HepG2 (cell line): ENCODE data around the gene XAB2. TPM values are rescaled to one million over a fixed set of nuclear protein-coding genes. Genes with fewer than 3 reads are reported as not detected.

ENCODE experiments used
- AKAP8 ChIP-seq: sonication (generic); formaldehyde crosslinking; IDR thresholded peaks from 2 replicates; pipeline ENCODE4 v1.5.1; 2020; ENCODE audit warnings: mild to moderate bottlenecking, missing genetic modification reagents
- ARID2 ChIP-seq: sonication (generic); formaldehyde crosslinking; IDR thresholded peaks from 2 replicates; pipeline ENCODE4 v1.8.1; 2022; ENCODE audit warnings: mild to moderate bottlenecking, missing genetic modification reagents, borderline replicate concordance
- HCFC1 ChIP-seq: fragments of 150-350 bp; IDR thresholded peaks from 2 replicates; pipeline ENCODE4 v1.6.1; 2014; ENCODE audit warnings: low read depth, low read length
- HMG20A ChIP-seq: IDR thresholded peaks from 2 replicates; pipeline ENCODE4 v1.6.1; 2016; ENCODE audit warnings: borderline replicate concordance
- HNRNPLL ChIP-seq: fragments of 200-400 bp; formaldehyde crosslinking; IDR thresholded peaks from 2 replicates; pipeline ENCODE4 v1.6.1; 2017; ENCODE audit warnings: mild to moderate bottlenecking, low read depth, low read length; ENCODE audit not compliant: poor library complexity, severe bottlenecking
- KAT8 ChIP-seq: IDR thresholded peaks from 2 replicates; pipeline ENCODE4 v1.6.1; 2016; ENCODE audit warnings: missing genetic modification reagents, missing compliant biosample characterization
- LRRFIP1 ChIP-seq: sonication (generic); formaldehyde crosslinking; conservative IDR thresholded peaks from 2 replicates; pipeline ENCODE4 v1.4.0; 2020; ENCODE audit warnings: missing genetic modification reagents
- RAD21 ChIP-seq: fragments of 450-650 bp; formaldehyde crosslinking; IDR thresholded peaks from 2 replicates; pipeline ENCODE4 v1.5.0; 2020; ENCODE audit warnings: mild to moderate bottlenecking
- RFX3 ChIP-seq: IDR thresholded peaks from 2 replicates; pipeline ENCODE4 v1.6.1; 2016; ENCODE audit warnings: missing biosample characterization, missing genetic modification reagents
- SMC3 ChIP-seq: IDR thresholded peaks from 2 replicates; pipeline ENCODE4 v1.6.1; 2011; ENCODE audit warnings: low read length, improper control_type of control experiment
- SNAPC2 ChIP-seq: sonication (generic); formaldehyde crosslinking; IDR thresholded peaks from 2 replicates; pipeline ENCODE4 v1.8.1; 2022; ENCODE audit warnings: mild to moderate bottlenecking, missing genetic modification reagents
- TBX2 ChIP-seq: sonication (generic); formaldehyde crosslinking; IDR thresholded peaks from 2 replicates; pipeline ENCODE4 v1.5.0; 2020; ENCODE audit warnings: missing genetic modification reagents, mild to moderate bottlenecking, borderline replicate concordance
- THAP11 ChIP-seq: IDR thresholded peaks from 2 replicates; pipeline ENCODE4 v1.6.1; 2016; ENCODE audit warnings: missing biosample characterization, missing genetic modification reagents
- ZBTB43 ChIP-seq: sonication (generic); formaldehyde crosslinking; conservative IDR thresholded peaks from 2 replicates; pipeline ENCODE4 v1.4.0; 2020; ENCODE audit warnings: missing genetic modification reagents
- ZFX ChIP-seq: sonication (generic); formaldehyde crosslinking; IDR thresholded peaks from 2 replicates; pipeline ENCODE4 v1.4.0; 2020; ENCODE audit warnings: mild to moderate bottlenecking, low read depth, missing genetic modification reagents, moderate library complexity
- ZKSCAN1 ChIP-seq: fragments of 150-350 bp; IDR thresholded peaks from 2 replicates; pipeline ENCODE4 v1.6.1; 2014; ENCODE audit warnings: low read length
- ZNF142 ChIP-seq: sonication (generic); formaldehyde crosslinking; IDR thresholded peaks from 2 replicates; pipeline ENCODE4 v1.4.0; 2020; ENCODE audit warnings: missing genetic modification reagents
- ZNF160 ChIP-seq: sonication (generic); formaldehyde crosslinking; IDR thresholded peaks from 2 replicates; pipeline ENCODE4 v1.8.0; 2022; ENCODE audit warnings: mild to moderate bottlenecking, inconsistent platforms, missing genetic modification reagents
- ZNF24 ChIP-seq: fragments of 450-650 bp; IDR thresholded peaks from 2 replicates; pipeline ENCODE4 v1.6.1; 2017; ENCODE audit warnings: antibody characterized with exemption, mild to moderate bottlenecking
- ZNF337 ChIP-seq: sonication (generic); formaldehyde crosslinking; IDR thresholded peaks from 2 replicates; pipeline ENCODE4 v1.5.1; 2020; ENCODE audit warnings: missing genetic modification reagents, low read depth, mild to moderate bottlenecking, borderline replicate concordance
- ZNF382 ChIP-seq: sonication (generic); formaldehyde crosslinking; IDR thresholded peaks from 2 replicates; pipeline ENCODE4 v1.5.0; 2020; ENCODE audit warnings: missing genetic modification reagents, mild to moderate bottlenecking, borderline replicate concordance
- polyA plus RNA-seq, 8 experiments: library from polyadenylated mRNA; depleted of rRNA in 3 of 8; stranded (reverse) in 7 of 8; unstranded in 1 of 8; fragments of >200 nt; fragmentation: Illumina TruSeq in 4 of 8; extraction: Trizol in 4 of 8; gene quantifications; 2 replicates each; pipeline versions ENCODE4 v1.2.1 to v1.2.3, GENCODE V29; 2011 to 2016; ENCODE audit warnings: low read depth in 4 of 8, missing spikeins in 1 of 8, mixed read lengths in 1 of 8; ENCODE audit not compliant: insufficient read depth in 1 of 8
- total RNA-seq, 5 experiments: library from RNA; depleted of rRNA; stranded (reverse); fragments of >200 nt; fragmentation: Illumina TruSeq; extraction: Trizol; gene quantifications; 2 replicates each; pipeline ENCODE4 v1.2.3, GENCODE V29; 2016; ENCODE audit warnings: low read depth in 1 of 5

XAB2 gene
- total and polyA plus RNA-seq, 2 of the 13 experiments (the other 11 are each of a cell fraction or from before 2014, with no cell fraction given) = 6.2 to 23.9 TPM

- no peak for TF ChIP-seq ZNF142
- TF ChIP-seq ZKSCAN1 = no peak
- TF ChIP-seq AKAP8 (CRISPR knock-in tag) = no peak
- peak; percentile 40; the same call in 1 of the 2 replicates for TF ChIP-seq ZFX (CRISPR knock-in tag)
- no peak for TF ChIP-seq TBX2
- TF ChIP-seq SNAPC2 (CRISPR knock-in tag) = no peak
- peak; percentile 97 for TF ChIP-seq HNRNPLL
- no peak for TF ChIP-seq HMG20A
- TF ChIP-seq ARID2 (CRISPR knock-in tag) = no peak
- TF ChIP-seq ZNF382 = no peak
- TF ChIP-seq ZNF160 (CRISPR knock-in tag) = 0 out of 2 replicates have a peak, but pooled peaks have one; percentile 12
- no peak for TF ChIP-seq ZNF24
- peak; percentile 89 for TF ChIP-seq ZBTB43
- TF ChIP-seq SMC3 = no peak
- no peak for TF ChIP-seq HCFC1
- TF ChIP-seq KAT8 = 0 out of 2 replicates have a peak, but pooled peaks have one; percentile 37
- TF ChIP-seq THAP11 = peak; percentile 38; the same call in 1 of the 2 replicates
- no peak for TF ChIP-seq LRRFIP1
- no peak for TF ChIP-seq RFX3 (CRISPR knock-in tag)
- no peak for TF ChIP-seq RAD21 (CRISPR knock-in tag)
- no peak for TF ChIP-seq ZNF337 (CRISPR knock-in tag)
Observed at GRCh38 chr19:7595466-7596133, 33.7 kb downstream of the XAB2 start, which contains the start of gene CAMSAP3 (continued).
